Stimulated activated naive CD8-positive, alpha-beta T cell treated with anti-CD3 and anti-CD28 coated beads, Interleukin-15, amount 100 ng/mL, for 72 hours (primary cell): ENCODE results near the gene NOSTRIN.

Source experiments
- ATAC-seq: fragments of 150-1000 bp; cut with Tn5 transposase; 2 replicates; pipeline ENCODE4 v1.10.0; 2021; ENCODE audit warnings: mild to moderate bottlenecking, moderate library complexity
- DNase-seq, 2 donors: peaks; one replicate each; pipeline ENCODE4 v3.0.0; 2021 to 2022
- H3K27ac Mint-ChIP-seq, 2 donors: one replicate each; pipeline ENCODE4 v1.8.0; 2022; ENCODE audit warnings: mild to moderate bottlenecking in 2 of 2, mixed read lengths in 2 of 2, moderate library complexity in 2 of 2
- H3K27me3 Mint-ChIP-seq: one replicate; pipeline ENCODE4 v1.8.0; 2022; ENCODE audit warnings: mixed read lengths
- H3K4me1 Mint-ChIP-seq: one replicate; pipeline ENCODE4 v1.8.0; 2022; ENCODE audit warnings: mild to moderate bottlenecking, mixed read lengths
- H3K4me3 Mint-ChIP-seq, 2 donors: one replicate each; pipeline ENCODE4 v1.8.0; 2022; ENCODE audit warnings: mild to moderate bottlenecking in 2 of 2, mixed read lengths in 2 of 2, moderate library complexity in 1 of 2
- H3K9me3 Mint-ChIP-seq, 2 donors: one replicate each; pipeline ENCODE4 v1.8.0; 2022; ENCODE audit warnings: mixed read lengths in 2 of 2

Gene NOSTRIN

GRCh38 chr2:168912466-168912865, 110.0 kb downstream of the NOSTRIN start:
- Mint-ChIP-seq H3K27me3 (peaks cover 38% of the 10 kb centered on the region), H3K27ac (peak overlapping the region in 1 of 2 donors; percentile 44), H3K9me3 (peaks cover 0 to 7% of the 10 kb centered on the region in 2 donors), H3K4me1 (peaks cover 11% of the 10 kb centered on the region), H3K4me3 (peak overlapping the region; percentile 54 to 62)
- ATAC-seq, result no peak
- DNase-seq, result no peak

GRCh38 chr2:168912901-168913369, 110.5 kb downstream of the NOSTRIN start:
- Mint-ChIP-seq H3K4me3 (peak overlapping the region; percentile 54 to 62), H3K27me3 (peaks cover 39% of the 10 kb centered on the region), H3K4me1 (peaks cover 11% of the 10 kb centered on the region), H3K27ac (peak overlapping the region in 1 of 2 donors; percentile 63), H3K9me3 (peaks cover 0 to 7% of the 10 kb centered on the region in 2 donors)
- DNase-seq (no peak), ATAC-seq (peak; percentile 49)

GRCh38 chr2:168913495-168913894, 111.1 kb downstream of the NOSTRIN start:
- Mint-ChIP-seq H3K27ac (no peak overlapping the region), H3K4me1 (peaks cover 11% of the 10 kb centered on the region)
- no peak for ATAC-seq

More at GRCh38 chr2:168913495-168913894, 111.1 kb downstream of the NOSTRIN start:
- DNase-seq, result no peak
- H3K4me3 Mint-ChIP-seq, result no peak overlapping the region
- H3K9me3 Mint-ChIP-seq, result peaks cover 0 to 7% of the 10 kb centered on the region in 2 donors
- peaks cover 45% of the 10 kb centered on the region for H3K27me3 Mint-ChIP-seq
